ENCODE results near the gene DQX1. TPM values are rescaled to one million over a fixed set of nuclear protein-coding genes. Genes with fewer than 3 reads are reported as not detected.
"Not testable (repeated sequence)": the region's sequence is repeated elsewhere in the genome, so short reads cannot be mapped to it uniquely, and the experiment has no call there.

The DQX1 gene, protein sequence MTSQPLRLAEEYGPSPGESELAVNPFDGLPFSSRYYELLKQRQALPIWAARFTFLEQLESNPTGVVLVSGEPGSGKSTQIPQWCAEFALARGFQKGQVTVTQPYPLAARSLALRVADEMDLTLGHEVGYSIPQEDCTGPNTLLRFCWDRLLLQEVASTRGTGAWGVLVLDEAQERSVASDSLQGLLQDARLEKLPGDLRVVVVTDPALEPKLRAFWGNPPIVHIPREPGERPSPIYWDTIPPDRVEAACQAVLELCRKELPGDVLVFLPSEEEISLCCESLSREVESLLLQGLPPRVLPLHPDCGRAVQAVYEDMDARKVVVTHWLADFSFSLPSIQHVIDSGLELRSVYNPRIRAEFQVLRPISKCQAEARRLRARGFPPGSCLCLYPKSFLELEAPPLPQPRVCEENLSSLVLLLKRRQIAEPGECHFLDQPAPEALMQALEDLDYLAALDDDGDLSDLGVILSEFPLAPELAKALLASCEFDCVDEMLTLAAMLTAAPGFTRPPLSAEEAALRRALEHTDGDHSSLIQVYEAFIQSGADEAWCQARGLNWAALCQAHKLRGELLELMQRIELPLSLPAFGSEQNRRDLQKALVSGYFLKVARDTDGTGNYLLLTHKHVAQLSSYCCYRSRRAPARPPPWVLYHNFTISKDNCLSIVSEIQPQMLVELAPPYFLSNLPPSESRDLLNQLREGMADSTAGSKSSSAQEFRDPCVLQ
- not detected in 2 replicates for total RNA-seq (2014; rRNA removed; shearing (Covaris generic); ENCODE audit: low replicate concordance)

DNA sequence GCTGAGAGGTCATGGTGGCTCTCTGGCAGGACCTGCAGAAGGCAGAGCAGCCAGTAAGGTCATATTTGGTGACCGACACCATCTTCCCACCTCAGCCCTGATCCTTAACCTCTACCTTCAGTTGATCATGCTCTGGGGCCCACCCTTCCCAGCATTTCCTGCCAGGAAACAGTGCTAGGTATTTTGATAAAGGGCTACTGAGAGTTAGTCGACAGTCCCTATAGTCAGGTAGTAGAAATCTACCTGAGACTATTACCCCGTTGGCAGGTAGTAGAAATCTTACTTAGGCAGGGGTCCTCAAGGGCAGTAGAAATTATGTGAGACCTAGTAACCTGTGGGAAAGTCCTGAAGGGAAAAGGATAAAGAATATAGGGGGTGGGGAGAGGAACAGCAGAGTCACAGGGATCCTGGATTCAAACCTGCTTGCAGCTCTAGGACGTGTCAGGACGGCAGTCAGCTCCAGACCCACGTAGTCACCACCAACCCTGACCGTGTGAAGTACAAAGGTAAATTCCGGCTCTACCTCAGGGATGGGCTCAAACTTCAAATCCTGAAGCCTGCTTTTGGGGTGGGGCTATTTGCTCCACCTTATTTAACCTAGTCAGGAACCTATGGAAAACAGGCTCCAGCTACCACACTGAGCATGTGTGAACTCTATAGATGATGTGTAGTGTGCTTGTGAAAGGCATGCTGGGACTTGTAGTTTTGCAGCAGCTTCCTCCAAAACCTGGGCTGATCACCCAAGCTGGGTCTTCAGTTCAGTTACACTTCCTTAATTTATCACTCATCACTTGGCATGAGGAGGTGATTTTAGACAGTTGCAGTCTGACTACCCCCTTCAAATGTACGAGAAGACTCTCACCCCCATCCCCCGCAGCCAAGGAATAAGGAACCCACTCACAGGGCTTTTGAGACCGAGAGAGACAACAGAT is at the start of gene DQX1:
DQX1 (minus strand) TSS at position 515 of the 932 bp plus-strand sequence; CDS start at position 13, 502 bp downstream.
- Histone ChIP-seq H3K27me3 (no peaks in the 10 kb centered on the region), H3K36me3 (peaks cover 39% of the 10 kb centered on the region), H3K4me3 (no peak within 1 kb of the TSS), H3K9me3 (peaks cover 4% of the 10 kb centered on the region; the same call in 1 of the 2 replicates)
- DNase-seq: peak; percentile 27

DNA sequence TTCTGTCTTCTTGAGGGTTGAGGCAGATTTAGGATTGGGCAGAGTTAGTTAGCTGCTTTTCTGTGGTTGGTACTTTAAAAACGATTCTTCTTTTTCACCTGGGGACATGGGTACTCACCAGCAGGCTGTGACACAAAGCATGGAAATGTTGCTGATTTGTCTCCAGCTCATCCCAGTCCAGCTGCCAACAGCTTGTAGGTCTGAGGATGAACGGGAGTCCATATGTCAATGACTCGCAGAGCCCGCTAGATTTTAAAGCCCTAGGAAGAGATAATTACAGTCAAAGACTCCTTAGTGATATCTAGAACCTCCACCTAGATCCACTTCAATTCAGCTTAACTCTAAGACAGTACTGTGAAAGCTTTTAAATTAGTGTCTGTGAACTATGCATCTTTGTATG is 49.3 kb upstream of the DQX1 start:
- Histone ChIP-seq H3K27me3 (no peaks in the 10 kb centered on the region), H3K4me3 (no peak overlapping the region), H3K9me3 (no peaks in the 10 kb centered on the region), H3K36me3 (no peaks in the 10 kb centered on the region)
- DNase-seq: peak; percentile 47

DNA sequence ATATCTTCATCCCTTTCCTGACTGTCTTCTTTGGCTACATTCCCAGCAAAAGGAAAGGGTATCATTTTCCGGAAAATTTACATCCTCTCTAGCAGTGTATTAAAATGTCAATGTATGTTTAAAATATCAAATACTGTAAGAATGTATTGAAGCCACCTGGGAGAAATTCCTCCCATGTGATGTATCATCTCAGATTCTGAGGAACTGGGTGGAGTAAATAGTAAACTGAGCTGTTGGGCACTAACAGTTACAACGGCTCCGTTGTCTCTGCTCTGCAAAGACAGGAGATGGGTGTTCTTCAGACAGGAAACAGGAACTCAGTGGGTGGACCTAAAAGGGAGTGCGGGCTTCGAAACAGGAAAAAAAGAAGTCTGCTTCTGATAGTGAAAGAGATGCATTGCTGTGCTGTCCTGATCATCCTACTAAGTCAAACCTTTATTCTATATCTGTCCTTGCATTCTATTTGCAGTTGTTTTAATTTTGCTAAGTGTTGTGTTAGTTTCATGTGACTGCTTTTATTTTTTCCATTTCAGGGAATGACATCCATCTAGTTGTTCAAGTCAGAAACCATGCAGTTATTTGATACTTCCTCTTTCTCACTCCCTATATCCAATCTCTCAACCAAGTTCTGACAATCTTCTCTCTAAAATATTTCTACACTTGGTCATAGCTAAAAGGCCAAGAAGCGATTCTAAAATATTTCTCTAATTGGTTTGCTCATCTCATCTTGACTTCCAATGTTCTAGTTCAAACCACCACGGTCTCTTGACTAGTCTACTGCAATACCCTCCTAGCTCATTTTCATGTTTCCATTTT is 47.9 kb upstream of the DQX1 start:
- no peaks in the 10 kb centered on the region for H3K27me3 ChIP-seq
- no peaks in the 10 kb centered on the region for H3K36me3 ChIP-seq
- peak; percentile 62 for DNase-seq
- no peaks in the 10 kb centered on the region for H3K9me3 ChIP-seq
- no peak overlapping the region for H3K4me3 ChIP-seq

DNA sequence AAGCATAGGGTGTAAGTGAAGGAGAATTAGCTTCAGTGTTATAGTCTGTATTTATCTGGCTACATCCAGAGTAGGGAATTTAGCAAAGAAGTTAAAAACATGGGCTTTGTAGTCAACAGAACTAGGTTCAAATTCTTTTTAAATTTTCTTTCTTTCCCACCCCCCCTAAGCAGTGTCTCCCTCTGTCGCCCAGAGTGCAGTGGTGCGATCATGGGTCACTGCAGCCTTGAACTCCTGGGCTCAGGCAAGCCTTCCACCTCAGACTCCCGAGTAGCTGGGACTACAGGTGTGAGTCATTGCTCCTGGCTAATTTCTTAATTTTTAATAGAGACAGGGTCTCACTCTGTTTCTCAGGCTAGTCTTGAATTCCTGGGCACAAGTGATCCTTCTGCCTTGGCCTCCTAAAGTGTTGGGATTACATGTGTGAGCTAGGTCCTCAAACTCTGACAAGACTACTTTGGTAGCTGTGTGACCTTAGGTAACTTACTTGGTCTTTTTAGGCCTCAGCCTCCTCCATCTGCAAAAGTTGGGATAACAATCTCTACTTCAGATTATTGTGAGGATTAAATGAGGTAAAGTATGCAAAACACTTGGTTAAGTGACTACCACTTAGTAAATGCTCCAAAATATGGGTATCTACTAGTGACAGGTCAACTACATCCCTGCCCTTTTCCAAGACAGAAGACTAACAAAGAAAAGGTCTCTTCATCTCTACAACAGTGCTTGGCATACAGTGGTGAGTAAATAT is 46.3 kb upstream of the DQX1 start:
- Histone ChIP-seq H3K27me3 (no peaks in the 10 kb centered on the region), H3K9me3 (no peaks in the 10 kb centered on the region), H3K4me3 (no peak overlapping the region), H3K36me3 (no peaks in the 10 kb centered on the region)
- no peak for DNase-seq

DNA sequence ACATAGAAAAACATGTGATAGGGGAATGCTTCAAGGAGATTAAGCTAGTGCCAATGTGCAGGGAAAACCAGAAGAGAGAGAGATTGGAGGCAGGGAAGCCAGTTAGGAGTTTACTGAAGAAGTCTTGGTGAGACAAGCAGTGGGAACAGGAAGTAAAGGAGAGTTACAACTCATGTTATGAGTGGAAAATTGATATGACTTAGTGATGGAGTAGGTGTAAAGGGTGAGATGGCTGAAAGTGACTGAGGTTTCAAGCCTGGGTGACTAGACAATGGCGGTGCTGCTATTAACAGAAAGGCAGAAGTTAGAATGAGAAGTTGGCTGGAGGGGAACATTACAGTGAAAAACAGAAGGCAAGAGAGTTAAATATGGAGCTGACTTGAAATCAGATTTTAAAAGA is 45.0 kb upstream of the DQX1 start:
- H3K27me3 ChIP-seq: no peaks in the 10 kb centered on the region
- DNase-seq: no peak
- H3K9me3 ChIP-seq: no peaks in the 10 kb centered on the region
- no peak overlapping the region for H3K4me3 ChIP-seq
- no peaks in the 10 kb centered on the region for H3K36me3 ChIP-seq

GRCh38 chr2:74569686-74570085 is 43.7 kb upstream of the DQX1 start:
- no peaks in the 10 kb centered on the region for H3K36me3 ChIP-seq
- H3K9me3 ChIP-seq: no peaks in the 10 kb centered on the region
- H3K27me3 ChIP-seq: no peaks in the 10 kb centered on the region
- DNase-seq: no peak
- no peak overlapping the region for H3K4me3 ChIP-seq

GRCh38 chr2:74567881-74568280 is 41.9 kb upstream of the DQX1 start:
- no peaks in the 10 kb centered on the region for H3K27me3 ChIP-seq
- DNase-seq: peak; percentile 73
- no peaks in the 10 kb centered on the region for H3K36me3 ChIP-seq
- no peak overlapping the region for H3K4me3 ChIP-seq
- H3K9me3 ChIP-seq: no peaks in the 10 kb centered on the region

DNA sequence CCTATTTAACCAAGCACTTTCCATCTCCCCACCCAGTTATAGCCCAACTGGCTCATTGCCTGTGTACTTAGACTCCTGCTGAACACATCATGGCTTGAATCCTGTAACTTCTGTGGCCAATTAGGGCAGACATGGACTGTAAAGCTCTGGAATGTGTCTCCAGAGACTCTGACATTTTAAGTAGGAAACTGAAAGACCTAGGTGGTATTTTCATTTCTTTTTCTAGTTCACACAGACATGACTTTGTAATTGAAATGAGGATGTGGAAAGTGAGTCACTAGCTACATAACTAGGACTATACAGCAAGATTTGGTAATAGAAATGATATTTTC is 40.7 kb upstream of the DQX1 start:
- H3K9me3 ChIP-seq: no peaks in the 10 kb centered on the region
- no peaks in the 10 kb centered on the region for H3K27me3 ChIP-seq
- no peak overlapping the region for H3K4me3 ChIP-seq
- H3K36me3 ChIP-seq: no peaks in the 10 kb centered on the region
- DNase-seq: peak; percentile 67

DNA sequence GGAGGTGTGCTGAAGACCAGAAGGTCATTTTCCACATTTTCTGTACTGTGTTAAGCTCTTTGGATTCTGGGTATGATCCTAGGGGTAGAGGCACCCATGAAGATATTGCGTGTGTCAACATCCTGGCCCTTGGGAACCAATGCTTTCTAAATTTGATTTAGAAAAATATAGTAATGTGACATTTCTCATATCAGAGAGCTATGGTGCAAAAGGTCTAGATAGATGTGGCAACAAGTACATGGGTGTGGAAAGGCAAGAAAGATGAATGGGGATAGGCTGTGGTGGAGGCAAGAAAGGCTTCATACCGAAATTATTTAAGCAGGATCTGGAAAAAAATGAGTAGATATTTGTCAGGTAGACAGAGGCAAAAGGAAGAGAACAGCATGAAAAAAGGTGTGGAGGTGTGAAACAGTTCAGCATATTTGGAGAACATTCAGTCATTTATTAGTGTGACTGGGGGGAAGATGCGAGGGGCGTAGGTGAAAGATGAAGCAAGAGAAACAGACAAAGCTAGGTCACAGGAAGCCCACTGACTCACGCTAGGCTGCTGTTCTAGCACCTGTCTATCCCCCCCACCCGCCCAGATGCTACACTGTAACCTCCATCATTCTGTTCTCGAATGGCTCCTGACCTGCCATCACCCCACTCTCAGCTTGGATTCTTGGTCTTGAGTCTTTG is 40.2 kb upstream of the DQX1 start:
- Histone ChIP-seq H3K27me3 (no peaks in the 10 kb centered on the region), H3K36me3 (no peaks in the 10 kb centered on the region)

DNA sequence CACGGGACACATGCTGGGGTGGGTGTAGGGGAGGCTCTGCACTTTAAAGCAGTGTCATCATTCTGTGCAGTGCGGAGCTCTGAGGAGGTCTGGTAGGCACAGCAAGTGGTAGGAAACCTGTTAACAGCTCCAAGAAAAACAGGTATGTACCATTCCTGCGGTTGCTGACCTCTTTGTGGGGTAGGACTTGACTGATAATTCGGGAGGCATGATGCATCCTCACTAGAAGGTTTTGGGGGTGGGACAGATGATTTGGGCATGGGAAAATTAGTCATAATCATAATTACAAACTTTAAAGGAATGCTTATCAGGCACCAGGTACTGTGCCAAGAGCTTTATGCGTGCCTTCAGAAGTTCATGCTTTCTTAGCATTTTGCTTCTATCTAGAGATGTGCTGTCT is 38.2 kb upstream of the DQX1 start:
- H3K4me3 ChIP-seq: no peak overlapping the region
- H3K36me3 ChIP-seq: no peaks in the 10 kb centered on the region
- no peaks in the 10 kb centered on the region for H3K27me3 ChIP-seq
- H3K9me3 ChIP-seq: no peaks in the 10 kb centered on the region
- peak; percentile 38 for DNase-seq

More for the DNA sequence above, 40.2 kb upstream of the DQX1 start:
- no peak for DNase-seq
- Histone ChIP-seq H3K9me3 (no peaks in the 10 kb centered on the region), H3K4me3 (no peak overlapping the region)

DNA sequence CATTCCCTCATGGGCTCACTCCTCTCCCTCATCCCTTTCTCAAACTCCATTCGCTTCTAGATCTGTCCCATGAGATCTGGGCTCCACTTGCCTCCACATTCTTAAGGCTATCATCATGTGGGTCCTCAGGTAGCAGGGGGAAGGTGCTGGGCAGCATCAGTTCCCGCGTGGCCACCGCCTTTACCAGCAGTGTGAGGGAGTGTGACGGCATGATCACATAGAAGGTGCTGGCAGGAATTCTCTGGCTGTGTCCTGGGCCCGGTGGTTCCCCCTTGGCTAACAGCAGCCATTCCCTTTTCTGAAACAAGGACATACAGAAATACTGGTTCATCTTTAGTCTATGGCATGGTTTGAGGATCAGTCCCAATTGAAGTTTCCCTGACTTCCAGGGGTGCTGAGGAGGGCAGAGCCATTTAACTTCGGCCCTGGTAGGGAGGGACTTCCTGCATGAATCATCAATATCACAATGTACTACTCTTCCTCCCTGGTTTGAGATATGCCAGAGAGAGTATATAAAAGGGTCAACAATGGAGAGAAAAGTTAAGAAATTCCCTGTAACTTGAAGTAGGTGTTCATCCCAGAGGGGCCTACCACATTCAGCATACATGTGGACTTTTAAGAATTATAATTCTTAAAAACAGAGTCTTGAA is 36.2 kb upstream of the DQX1 start:
- Histone ChIP-seq H3K4me3 (no peak overlapping the region), H3K9me3 (no peaks in the 10 kb centered on the region)
- DNase-seq: no peak

DNA sequence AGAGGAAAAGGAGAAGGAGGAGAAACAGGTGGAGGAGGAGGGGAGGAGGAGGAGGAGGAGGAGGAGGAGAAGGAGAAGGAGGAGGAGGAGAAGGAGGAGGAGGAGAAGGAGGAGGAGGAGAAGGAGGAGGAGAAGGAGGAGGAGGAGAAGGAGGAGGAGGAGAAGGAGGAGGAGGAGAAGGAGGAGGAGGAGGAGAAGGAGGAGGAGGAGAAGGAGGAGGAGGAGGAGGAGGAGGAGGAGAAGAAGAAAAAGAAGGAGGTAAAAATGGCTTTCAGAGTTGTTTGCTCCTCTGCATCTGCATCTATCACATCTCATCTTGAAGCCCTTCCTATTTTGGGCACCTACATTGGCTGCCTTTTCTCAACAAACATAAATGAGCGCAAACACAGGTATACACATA is 35.0 kb upstream of the DQX1 start:
- not testable (repeated sequence) for H3K27me3 ChIP-seq, DNase-seq, H3K9me3 ChIP-seq, H3K36me3 ChIP-seq, H3K4me3 ChIP-seq

More for the DNA sequence above, 36.2 kb upstream of the DQX1 start:
- Histone ChIP-seq H3K36me3 (no peaks in the 10 kb centered on the region), H3K27me3 (no peaks in the 10 kb centered on the region)

DNA sequence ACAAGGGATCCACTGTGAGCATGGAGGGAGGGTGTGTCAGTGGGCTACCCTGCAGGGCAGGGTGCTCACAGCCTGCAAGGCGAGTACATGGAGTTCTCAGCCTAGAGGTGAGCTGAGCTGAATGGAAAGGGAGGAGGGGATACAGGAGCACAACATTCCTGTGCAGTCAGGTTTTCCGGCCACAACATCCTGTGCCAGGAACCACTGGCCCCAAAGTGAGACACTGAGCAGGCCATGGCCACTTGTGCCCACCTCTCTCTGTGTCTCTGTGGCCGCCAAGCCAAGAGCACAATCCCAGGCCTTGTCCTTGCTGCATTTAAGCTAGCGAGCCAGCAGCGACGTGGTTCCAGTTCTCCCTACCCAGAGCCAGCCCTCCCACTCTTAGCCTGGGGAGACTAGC is 34.6 kb upstream of the DQX1 start:
- H3K36me3 ChIP-seq: no peaks in the 10 kb centered on the region
- no peak for DNase-seq
- no peaks in the 10 kb centered on the region for H3K27me3 ChIP-seq
- no peak overlapping the region for H3K4me3 ChIP-seq
- H3K9me3 ChIP-seq: no peaks in the 10 kb centered on the region

DNA sequence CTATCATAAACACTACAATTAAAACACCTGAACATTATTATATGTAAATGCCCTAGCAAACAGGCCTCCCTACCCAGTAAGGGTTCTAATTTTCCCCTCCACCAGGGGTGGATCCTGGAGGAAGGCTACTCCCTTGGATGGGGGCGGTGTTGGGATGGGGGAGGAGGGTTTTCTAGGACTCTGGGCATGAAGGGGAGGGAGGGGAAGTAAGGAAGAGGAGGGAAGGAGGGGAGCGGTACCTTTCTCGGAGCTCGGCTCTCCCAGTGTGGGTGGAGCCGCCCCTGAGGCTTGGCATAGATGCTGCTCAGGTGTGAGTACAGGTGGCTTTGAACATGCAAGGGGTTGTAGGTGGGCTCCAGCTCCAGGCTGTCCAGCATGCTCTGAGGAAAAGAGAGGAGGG is 33.9 kb upstream of the DQX1 start:
- Histone ChIP-seq H3K27me3 (no peaks in the 10 kb centered on the region), H3K9me3 (no peaks in the 10 kb centered on the region), H3K36me3 (no peaks in the 10 kb centered on the region), H3K4me3 (no peak overlapping the region)
- DNase-seq: no peak
